ENCODE measurements around the gene SHKBP1.

Gene SHKBP1

GRCh38 chr19:40585241-40585981 lies 8.7 kb downstream of the SHKBP1 start:
- Histone ChIP-seq H2AFZ (ENCODE audit: low read length) (no peak overlapping the region), H3K4me1 (ENCODE audit: insufficient read depth, low read length, poor library complexity, severe bottlenecking) (no peaks in the 10 kb centered on the region), H3K4me3 (ENCODE audit: low read length, poor library complexity, severe bottlenecking) (no peak overlapping the region), H3F3A (ENCODE audit: low read depth) (no peaks in the 10 kb centered on the region), H3K9me2 (replicated peaks; ENCODE audit: low read depth, low read length) (no peaks in the 10 kb centered on the region), H3K9ac (ENCODE audit: low read depth, low read length, poor library complexity, severe bottlenecking) (no peak overlapping the region), H4K20me1 (ENCODE audit: insufficient read depth, low read length, poor library complexity, severe bottlenecking) (no peaks in the 10 kb centered on the region), H3K79me2 (ENCODE audit: insufficient read depth, low read length) (no peaks in the 10 kb centered on the region), H3K27me3 (ENCODE audit: insufficient read depth, low read length, poor library complexity, severe bottlenecking) (no peaks in the 10 kb centered on the region), H3K9me3 (ENCODE audit: insufficient read depth, low read depth, low read length) (no peaks in the 10 kb centered on the region), H3K36me3 (ENCODE audit: insufficient read depth, low read length) (peaks cover 5% of the 10 kb centered on the region; the same call in 1 of the 2 replicates), H3K4me2 (ENCODE audit: low read depth, low read length, poor library complexity, severe bottlenecking) (no peak overlapping the region)
- TF ChIP-seq CTCF (conservative IDR thresholded peaks at IDR 0.05; ENCODE audit: low read length) (no peak), EZH2phosphoT487 (IDR thresholded peaks at IDR 0.05; ENCODE audit: borderline replicate concordance) (no peak)

- no peaks in the 10 kb centered on the region for H3K79me2 ChIP-seq (ENCODE audit: insufficient read depth, low read length)
- H3F3A ChIP-seq (ENCODE audit: low read depth): no peaks in the 10 kb centered on the region
- peaks cover 1% of the 10 kb centered on the region; the same call in 1 of the 2 replicates for H3K36me3 ChIP-seq (ENCODE audit: insufficient read depth, low read length)
- no peak overlapping the region for H3K4me2 ChIP-seq (ENCODE audit: low read depth, low read length, poor library complexity, severe bottlenecking)
- no peak overlapping the region for H3K4me3 ChIP-seq (ENCODE audit: low read length, poor library complexity, severe bottlenecking)
- H3K27me3 ChIP-seq (ENCODE audit: insufficient read depth, low read length, poor library complexity, severe bottlenecking): no peaks in the 10 kb centered on the region
- no peak for TF ChIP-seq CTCF (conservative IDR thresholded peaks at IDR 0.05; ENCODE audit: low read length)
- no peak for TF ChIP-seq EZH2phosphoT487 (IDR thresholded peaks at IDR 0.05; ENCODE audit: borderline replicate concordance)
- H3K9me2 ChIP-seq (replicated peaks; ENCODE audit: low read depth, low read length): no peaks in the 10 kb centered on the region
- no peaks in the 10 kb centered on the region for H3K4me1 ChIP-seq (ENCODE audit: insufficient read depth, low read length, poor library complexity, severe bottlenecking)
- no peak overlapping the region for H3K9ac ChIP-seq (ENCODE audit: low read depth, low read length, poor library complexity, severe bottlenecking)
- H2AFZ ChIP-seq (ENCODE audit: low read length): no peak overlapping the region
- H4K20me1 ChIP-seq (ENCODE audit: insufficient read depth, low read length, poor library complexity, severe bottlenecking): no peaks in the 10 kb centered on the region
- H3K9me3 ChIP-seq (ENCODE audit: insufficient read depth, low read depth, low read length): no peaks in the 10 kb centered on the region
These were observed 9.3 kb downstream of the SHKBP1 start for GRCh38 chr19:40585982-40586422.

- no peaks in the 10 kb centered on the region for H3K27me3 ChIP-seq (ENCODE audit: insufficient read depth, low read length, poor library complexity, severe bottlenecking)
- no peak overlapping the region for H3K4me3 ChIP-seq (ENCODE audit: low read length, poor library complexity, severe bottlenecking)
- no peaks in the 10 kb centered on the region for H3F3A ChIP-seq (ENCODE audit: low read depth)
- H4K20me1 ChIP-seq (ENCODE audit: insufficient read depth, low read length, poor library complexity, severe bottlenecking): no peaks in the 10 kb centered on the region
- no peaks in the 10 kb centered on the region for H3K36me3 ChIP-seq (ENCODE audit: insufficient read depth, low read length)
- no peak overlapping the region for H3K9ac ChIP-seq (ENCODE audit: low read depth, low read length, poor library complexity, severe bottlenecking)
- no peaks in the 10 kb centered on the region for H3K9me3 ChIP-seq (ENCODE audit: insufficient read depth, low read depth, low read length)
- no peak for TF ChIP-seq CTCF (conservative IDR thresholded peaks at IDR 0.05; ENCODE audit: low read length)
- TF ChIP-seq EZH2phosphoT487 (IDR thresholded peaks at IDR 0.05; ENCODE audit: borderline replicate concordance): no peak
- H3K4me2 ChIP-seq (ENCODE audit: low read depth, low read length, poor library complexity, severe bottlenecking): no peak overlapping the region
- no peak overlapping the region for H2AFZ ChIP-seq (ENCODE audit: low read length)
- H3K79me2 ChIP-seq (ENCODE audit: insufficient read depth, low read length): no peaks in the 10 kb centered on the region
- H3K9me2 ChIP-seq (replicated peaks; ENCODE audit: low read depth, low read length): no peaks in the 10 kb centered on the region
- no peaks in the 10 kb centered on the region for H3K4me1 ChIP-seq (ENCODE audit: insufficient read depth, low read length, poor library complexity, severe bottlenecking)
These were observed 9.9 kb downstream of the SHKBP1 start for GRCh38 chr19:40586611-40587010.
